Thoracic aorta (tissue), 2 donors: Measurements from ENCODE around the gene SOX3. TPM values are rescaled to one million over a fixed set of nuclear protein-coding genes. Genes with fewer than 3 reads are reported as not detected.

Source experiments
- ATAC-seq: fragments of 150-250 bp; one replicate; pipeline ENCODE4 v1.8.0; 2017; ENCODE audit warnings: low read depth; ENCODE audit not compliant: insufficient number of reproducible peaks, low FRiP score
- DNase-seq: peaks from one replicate; pipeline ENCODE4 v3.0.0-alpha.2; 2020; ENCODE audit warnings: low spot score
- H3K27ac ChIP-seq, 2 donors: fragments of 200-600 bp; sonication (generic); 1 replicate in 1 of 2; 2 replicates in 1 of 2; pipeline ENCODE4 v1.5.1; 2016; ENCODE audit warnings: mild to moderate bottlenecking in 2 of 2, moderate library complexity in 2 of 2
- H3K27me3 ChIP-seq: fragments of 200-600 bp; sonication (generic); replicated peaks from 2 replicates; pipeline ENCODE4 v1.6.0; 2016; ENCODE audit warnings: mild to moderate bottlenecking; ENCODE audit not compliant: insufficient read depth
- H3K36me3 ChIP-seq: fragments of 200-600 bp; sonication (generic); one replicate; pipeline ENCODE4 v1.5.1; 2016
- H3K4me1 ChIP-seq, 2 donors: fragments of 200-600 bp; sonication (generic); 1 replicate in 1 of 2; 2 replicates in 1 of 2; pipeline versions ENCODE4 v1.5.1 to v1.6.0; 2016; ENCODE audit warnings: low read depth in 2 of 2, mild to moderate bottlenecking in 1 of 2; ENCODE audit not compliant: control insufficient read depth in 1 of 2
- H3K4me3 ChIP-seq: fragments of 200-600 bp; sonication (generic); 2 replicates; pipeline ENCODE4 v1.5.1; 2016; ENCODE audit warnings: mild to moderate bottlenecking
- H3K9me3 ChIP-seq: fragments of 200-600 bp; sonication (generic); 2 replicates; pipeline ENCODE4 v1.5.1; 2016
- total RNA-seq, 2 donors: library from RNA; depleted of rRNA; stranded (reverse); fragments of >200 nt; gene quantifications; one replicate each; pipeline versions ENCODE4 v1.1.0 to v1.2.3, GENCODE V29; 2016
- TF ChIP-seq, protein P1 (sequence below): fragments of 200-600 bp; sonication (generic); IDR thresholded peaks from one replicate; pipeline ENCODE4 v1.5.1; 2019; ENCODE audit warnings: antibody characterized with exemption

SOX3 gene
- total RNA-seq = not detected

DNA sequence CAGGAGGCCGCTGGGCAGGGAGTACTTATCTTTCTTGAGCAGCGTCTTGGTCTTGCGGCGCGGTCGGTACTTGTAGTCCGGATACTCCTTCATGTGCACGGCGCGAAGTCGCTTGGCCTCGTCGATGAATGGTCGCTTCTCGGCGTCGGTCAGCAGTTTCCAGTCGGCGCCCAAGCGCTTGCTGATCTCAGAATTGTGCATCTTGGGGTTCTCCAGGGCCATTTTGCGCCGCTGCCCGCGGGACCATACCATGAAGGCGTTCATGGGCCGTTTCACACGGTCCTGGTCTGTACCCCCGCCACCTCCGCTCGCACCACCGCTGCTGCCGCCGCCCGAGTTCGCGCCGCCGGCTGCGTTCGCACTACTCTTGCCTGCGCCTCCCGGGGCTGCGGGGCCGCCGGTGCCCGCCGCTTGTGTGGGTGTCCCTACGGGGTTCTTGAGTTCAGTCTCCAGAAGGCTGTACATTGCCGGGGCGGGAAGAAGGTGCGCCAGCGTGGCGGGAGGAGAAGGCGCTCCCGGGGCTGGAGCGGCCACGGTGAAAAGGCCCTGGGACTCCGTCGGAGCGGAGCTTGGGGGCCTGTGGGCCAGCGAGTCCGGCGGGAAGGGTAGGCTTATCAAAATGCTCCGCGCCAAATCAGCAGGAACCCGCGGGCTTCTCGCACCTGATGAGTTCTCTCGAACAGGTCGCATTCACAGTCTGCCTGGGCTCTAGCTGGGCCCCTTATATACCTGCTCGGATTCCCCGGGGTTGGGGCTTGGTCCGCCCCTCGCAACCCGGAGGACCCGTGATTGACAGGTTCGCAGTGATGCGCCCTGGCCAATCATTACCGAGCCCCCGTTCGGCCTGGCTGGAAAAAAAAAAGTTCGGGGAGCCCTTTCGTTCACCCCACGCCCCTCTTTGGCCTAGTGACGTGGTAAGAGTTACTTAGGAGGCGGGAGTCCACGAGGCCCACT lies at the start of gene SOX3:
Gene SOX3 (minus strand): TSS at position 699 of the 954 bp plus-strand sequence. CDS start 9 bp downstream, at position 690.
- Histone ChIP-seq H3K27me3 (no peaks in the 10 kb centered on the region), H3K36me3 (no peaks in the 10 kb centered on the region), H3K9me3 (no peaks in the 10 kb centered on the region), H3K27ac (no peak within 1 kb of the TSS), H3K4me1 (peaks cover 0 to 14% of the 10 kb centered on the region in 2 donors), H3K4me3 (peak within 1 kb of the TSS; percentile 62)
- TF ChIP-seq, protein P1, sequence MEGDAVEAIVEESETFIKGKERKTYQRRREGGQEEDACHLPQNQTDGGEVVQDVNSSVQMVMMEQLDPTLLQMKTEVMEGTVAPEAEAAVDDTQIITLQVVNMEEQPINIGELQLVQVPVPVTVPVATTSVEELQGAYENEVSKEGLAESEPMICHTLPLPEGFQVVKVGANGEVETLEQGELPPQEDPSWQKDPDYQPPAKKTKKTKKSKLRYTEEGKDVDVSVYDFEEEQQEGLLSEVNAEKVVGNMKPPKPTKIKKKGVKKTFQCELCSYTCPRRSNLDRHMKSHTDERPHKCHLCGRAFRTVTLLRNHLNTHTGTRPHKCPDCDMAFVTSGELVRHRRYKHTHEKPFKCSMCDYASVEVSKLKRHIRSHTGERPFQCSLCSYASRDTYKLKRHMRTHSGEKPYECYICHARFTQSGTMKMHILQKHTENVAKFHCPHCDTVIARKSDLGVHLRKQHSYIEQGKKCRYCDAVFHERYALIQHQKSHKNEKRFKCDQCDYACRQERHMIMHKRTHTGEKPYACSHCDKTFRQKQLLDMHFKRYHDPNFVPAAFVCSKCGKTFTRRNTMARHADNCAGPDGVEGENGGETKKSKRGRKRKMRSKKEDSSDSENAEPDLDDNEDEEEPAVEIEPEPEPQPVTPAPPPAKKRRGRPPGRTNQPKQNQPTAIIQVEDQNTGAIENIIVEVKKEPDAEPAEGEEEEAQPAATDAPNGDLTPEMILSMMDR = no peak
- no peak for DNase-seq
- no peak for ATAC-seq

DNA sequence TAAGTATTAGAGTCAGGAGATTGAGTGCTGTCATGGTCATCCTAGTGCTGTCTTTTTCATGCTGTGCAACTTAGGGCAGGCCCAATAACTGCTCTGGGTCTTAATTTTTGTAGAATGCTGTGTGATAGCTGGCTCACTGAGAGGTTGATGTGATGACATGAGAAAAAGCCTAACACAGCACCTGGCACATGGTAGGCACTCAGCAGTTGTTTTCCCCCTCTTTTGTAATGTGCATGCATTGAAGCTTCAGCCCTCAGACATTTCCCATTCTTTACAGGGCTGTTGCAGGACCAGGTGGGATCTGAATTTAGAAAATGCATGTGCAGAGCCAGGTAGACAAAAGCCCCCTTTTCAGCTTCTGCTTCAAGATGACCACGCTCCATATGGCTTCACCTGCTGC lies 44.1 kb upstream of the SOX3 start:
- ATAC-seq = no peak
- no peak overlapping the region for H3K27ac ChIP-seq

DNA sequence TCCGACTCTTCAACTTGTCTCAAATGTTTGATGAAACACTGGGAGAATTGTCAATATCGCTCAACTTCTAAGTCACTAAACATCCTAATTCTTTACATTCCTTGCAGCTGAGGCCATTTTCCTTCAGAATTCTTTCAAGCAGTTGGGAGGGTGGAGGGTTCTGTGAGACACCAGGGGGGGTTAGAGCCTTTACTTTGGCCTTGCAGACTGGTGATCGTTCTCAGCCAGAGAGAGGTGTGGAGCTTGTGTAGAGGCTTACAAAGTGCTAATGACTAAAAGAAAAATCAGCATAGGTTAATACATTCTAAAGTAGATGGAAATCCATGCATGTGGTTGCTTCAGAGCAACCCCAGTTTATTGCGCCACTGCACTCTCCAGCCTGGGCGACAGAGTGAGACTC lies 21.3 kb upstream of the SOX3 start:
- ATAC-seq = no peak
- TF ChIP-seq, protein P1 = no peak
- no peak overlapping the region for H3K4me3 ChIP-seq

More for the DNA sequence above, 44.1 kb upstream of the SOX3 start:
- no peak for DNase-seq
- no peak overlapping the region for H3K4me3 ChIP-seq
- H3K9me3 ChIP-seq = no peaks in the 10 kb centered on the region
- H3K27me3 ChIP-seq = no peaks in the 10 kb centered on the region
- TF ChIP-seq, protein P1 = no peak
- H3K36me3 ChIP-seq = no peaks in the 10 kb centered on the region
- no peaks in the 10 kb centered on the region for H3K4me1 ChIP-seq

DNA sequence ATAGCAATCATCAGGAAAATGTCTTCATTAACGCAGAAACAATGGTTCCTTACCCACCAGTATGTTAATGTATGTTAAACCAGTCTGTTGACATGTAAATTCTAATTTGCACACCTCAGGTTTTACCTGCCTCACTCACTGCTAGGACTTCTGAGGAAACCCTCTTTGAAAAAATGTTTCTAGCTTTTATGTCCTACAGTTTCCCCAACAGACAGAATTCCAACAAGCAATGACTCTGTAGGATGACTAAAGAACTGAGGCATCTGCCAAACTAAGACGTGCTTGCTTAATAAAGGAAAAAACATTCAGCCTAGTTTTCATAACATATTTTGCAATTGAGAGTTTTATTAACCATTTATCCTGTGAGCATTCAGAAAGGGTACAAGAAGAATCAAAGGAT lies 20.6 kb upstream of the SOX3 start:
- H3K27ac ChIP-seq = no peak overlapping the region
- TF ChIP-seq, protein P1 = no peak
- no peak for DNase-seq
- H3K4me3 ChIP-seq = no peak overlapping the region
- H3K9me3 ChIP-seq = no peaks in the 10 kb centered on the region
- no peaks in the 10 kb centered on the region for H3K4me1 ChIP-seq
- no peaks in the 10 kb centered on the region for H3K36me3 ChIP-seq
- H3K27me3 ChIP-seq = no peaks in the 10 kb centered on the region
- no peak for ATAC-seq

More for the DNA sequence above, 21.3 kb upstream of the SOX3 start:
- no peaks in the 10 kb centered on the region for H3K36me3 ChIP-seq
- no peaks in the 10 kb centered on the region for H3K4me1 ChIP-seq
- no peak for DNase-seq
- no peaks in the 10 kb centered on the region for H3K9me3 ChIP-seq
- H3K27me3 ChIP-seq = no peaks in the 10 kb centered on the region
- H3K27ac ChIP-seq = no peak overlapping the region

DNA sequence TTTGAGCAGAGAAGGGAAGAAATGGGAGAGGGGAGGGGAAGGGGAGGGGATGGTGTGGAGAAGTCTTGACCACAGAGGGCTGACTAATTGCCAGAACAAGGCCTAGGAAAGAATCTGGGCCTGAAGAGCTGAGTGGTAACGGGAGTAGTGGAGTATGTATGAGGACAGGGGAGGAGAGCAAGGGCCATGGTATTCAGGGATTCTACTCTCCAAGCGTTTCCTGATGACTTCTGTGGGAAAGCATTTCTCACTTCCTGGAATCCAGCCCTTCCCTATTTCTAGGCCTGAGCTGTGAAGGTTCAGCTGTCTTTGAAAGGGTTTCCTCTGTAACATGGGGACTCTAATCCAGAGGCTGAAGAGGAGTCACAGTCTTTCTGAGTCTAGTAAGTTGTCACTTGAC lies 19.7 kb upstream of the SOX3 start:
- DNase-seq = no peak

More for the DNA sequence above, 19.7 kb upstream of the SOX3 start:
- TF ChIP-seq, protein P1 = no peak
- Histone ChIP-seq H3K27me3 (no peaks in the 10 kb centered on the region), H3K4me3 (no peak overlapping the region), H3K9me3 (no peaks in the 10 kb centered on the region), H3K27ac (no peak overlapping the region), H3K36me3 (no peaks in the 10 kb centered on the region), H3K4me1 (no peaks in the 10 kb centered on the region)
- ATAC-seq = no peak
